Neural cell (in vitro differentiated cells): Measurements from ENCODE around the gene VAV2. TPM values are rescaled to one million over a fixed set of nuclear protein-coding genes. Genes with fewer than 3 reads are reported as not detected.

Experiments
- H2AFZ ChIP-seq: fragments of 200-600, 300-800 bp; sonication (generic), shearing (Covaris generic); 2 replicates; pipeline ENCODE4 v1.6.0; 2014; ENCODE audit warnings: low read depth, mild to moderate bottlenecking, antibody characterized with exemption, low read length, moderate library complexity
- H3F3A ChIP-seq: fragments of 200-600 bp; shearing (Covaris generic); 2 replicates; pipeline ENCODE4 v1.6.1; 2016; ENCODE audit warnings: mild to moderate bottlenecking, moderate library complexity, mixed read lengths, antibody characterized with exemption, low read length; ENCODE audit not compliant: insufficient read depth, poor library complexity, severe bottlenecking
- H3K27ac ChIP-seq: fragments of 200-600, 300-800 bp; sonication (generic), shearing (Covaris generic); 2 replicates; pipeline ENCODE4 v1.5.1; 2014; ENCODE audit warnings: mild to moderate bottlenecking, low read length, moderate library complexity
- H3K27me3 ChIP-seq: fragments of 300-800, 200-600 bp; sonication (generic), shearing (Covaris generic); 2 replicates; pipeline ENCODE4 v1.6.0; 2014; ENCODE audit warnings: mild to moderate bottlenecking, low read depth, low read length, moderate library complexity; ENCODE audit not compliant: insufficient read depth
- H3K36me3 ChIP-seq: fragments of 300-800, 200-600 bp; sonication (generic), shearing (Covaris generic); 2 replicates; pipeline ENCODE4 v1.5.1; 2014; ENCODE audit warnings: mild to moderate bottlenecking, antibody characterized with exemption, low read length, moderate library complexity; ENCODE audit not compliant: insufficient read depth
- H3K4me2 ChIP-seq: fragments of 300-800, 200-600 bp; sonication (generic), shearing (Covaris generic); 2 replicates; pipeline ENCODE4 v1.6.0; 2014; ENCODE audit warnings: mild to moderate bottlenecking, low read length
- H3K4me3 ChIP-seq: fragments of 300-800, 200-600 bp; sonication (generic), shearing (Covaris generic); 2 replicates; pipeline ENCODE4 v1.5.1; 2014; ENCODE audit warnings: mild to moderate bottlenecking, low read length, moderate library complexity
- H3K79me2 ChIP-seq: fragments of 200-600 bp; shearing (Covaris generic); replicated peaks from 2 replicates; pipeline ENCODE4 v1.6.0; 2014; ENCODE audit warnings: mild to moderate bottlenecking, low read length, moderate library complexity; ENCODE audit not compliant: insufficient read depth
- H3K9ac ChIP-seq: fragments of 300-800, 200-600 bp; sonication (generic), shearing (Covaris generic); 2 replicates; pipeline ENCODE4 v1.6.1; 2016; ENCODE audit warnings: mild to moderate bottlenecking, low read length, mixed read lengths
- H3K9me2 ChIP-seq: fragments of 200-600 bp; shearing (Covaris generic); 2 replicates; pipeline ENCODE4 v1.6.1; 2016; ENCODE audit warnings: mild to moderate bottlenecking, low read length, mixed read lengths; ENCODE audit not compliant: insufficient read depth
- H3K9me3 ChIP-seq: fragments of 200-600, 300-800 bp; sonication (generic), shearing (Covaris generic); 2 replicates; pipeline ENCODE4 v1.6.1; 2016; ENCODE audit warnings: mild to moderate bottlenecking, mixed run types, low read length, moderate library complexity, mixed read lengths
- H4K20me1 ChIP-seq: fragments of 200-600 bp; shearing (Covaris generic); 2 replicates; pipeline ENCODE4 v1.6.1; 2016; ENCODE audit warnings: mild to moderate bottlenecking, mixed run types; ENCODE audit not compliant: insufficient read depth
- CTCF ChIP-seq: fragments of 450-650 bp; IDR thresholded peaks from 2 replicates; pipeline ENCODE4 v1.5.1; 2014; ENCODE audit warnings: antibody characterized with exemption, mild to moderate bottlenecking, moderate library complexity; ENCODE audit not compliant: poor library complexity, severe bottlenecking
- EP300 ChIP-seq: fragments of 450-650 bp; conservative IDR thresholded peaks from 2 replicates; pipeline ENCODE4 v1.6.1; 2014; ENCODE audit warnings: antibody characterized with exemption, mild to moderate bottlenecking, moderate library complexity; ENCODE audit not compliant: poor library complexity, severe bottlenecking
- EZH2 ChIP-seq: fragments of 200-600, 300-800 bp; shearing (Covaris generic), sonication (generic); IDR thresholded peaks from 2 replicates; pipeline ENCODE4 v1.6.1; 2014; ENCODE audit warnings: antibody characterized with exemption, low read length, borderline replicate concordance, mild to moderate bottlenecking; ENCODE audit not compliant: insufficient read depth, poor library complexity, severe bottlenecking
- MXI1 ChIP-seq: fragments of 450-650 bp; conservative IDR thresholded peaks from 2 replicates; pipeline ENCODE4 v1.6.1; 2014; ENCODE audit warnings: antibody characterized with exemption, mild to moderate bottlenecking; ENCODE audit not compliant: poor library complexity, severe bottlenecking
- POLR2AphosphoS5 ChIP-seq: IDR thresholded peaks from 2 replicates; pipeline ENCODE4 v1.6.1; 2012
- RAD21 ChIP-seq: fragments of 450-650 bp; conservative IDR thresholded peaks from 2 replicates; pipeline ENCODE4 v1.6.1; 2014; ENCODE audit warnings: antibody characterized with exemption, mild to moderate bottlenecking, moderate library complexity
- REST ChIP-seq: IDR thresholded peaks from 2 replicates; pipeline ENCODE4 v1.6.1; 2012; ENCODE audit warnings: borderline replicate concordance
- SMC3 ChIP-seq: fragments of 450-650 bp; conservative IDR thresholded peaks from 2 replicates; pipeline ENCODE4 v1.6.1; 2014; ENCODE audit warnings: antibody characterized with exemption, mild to moderate bottlenecking, moderate library complexity; ENCODE audit not compliant: poor library complexity
- TAF1 ChIP-seq: IDR thresholded peaks from 2 replicates; pipeline ENCODE4 v1.6.1; 2012; ENCODE audit warnings: low read depth
- polyA plus RNA-seq: library from polyadenylated mRNA; depleted of rRNA; stranded (reverse); fragments of >200 nt; gene quantifications from 2 replicates; pipeline ENCODE4 v1.2.3, GENCODE V29; 2014

The VAV2 gene
- polyA plus RNA-seq, 1 donor from 2014 or later = 35.2 TPM

GRCh38 chr9:133939845-133940244 lies 52.3 kb downstream of the VAV2 start:
- no peaks in the 10 kb centered on the region for H3K79me2 ChIP-seq
- no peak overlapping the region for H2AFZ ChIP-seq
- H3K9me3 ChIP-seq = no peaks in the 10 kb centered on the region
- no peak overlapping the region for H3K4me2 ChIP-seq
- H3K27ac ChIP-seq = no peak overlapping the region
- H3K27me3 ChIP-seq = no peaks in the 10 kb centered on the region
- no peaks in the 10 kb centered on the region for H3F3A ChIP-seq
- no peak overlapping the region for H3K4me3 ChIP-seq
- H3K9ac ChIP-seq = no peak overlapping the region
- H4K20me1 ChIP-seq = no peaks in the 10 kb centered on the region
- TF ChIP-seq CTCF (no peak), MXI1 (no peak), REST (no peak), TAF1 (no peak), POLR2AphosphoS5 (no peak)
- H3K36me3 ChIP-seq = no peaks in the 10 kb centered on the region
- H3K9me2 ChIP-seq = no peaks in the 10 kb centered on the region

DNA sequence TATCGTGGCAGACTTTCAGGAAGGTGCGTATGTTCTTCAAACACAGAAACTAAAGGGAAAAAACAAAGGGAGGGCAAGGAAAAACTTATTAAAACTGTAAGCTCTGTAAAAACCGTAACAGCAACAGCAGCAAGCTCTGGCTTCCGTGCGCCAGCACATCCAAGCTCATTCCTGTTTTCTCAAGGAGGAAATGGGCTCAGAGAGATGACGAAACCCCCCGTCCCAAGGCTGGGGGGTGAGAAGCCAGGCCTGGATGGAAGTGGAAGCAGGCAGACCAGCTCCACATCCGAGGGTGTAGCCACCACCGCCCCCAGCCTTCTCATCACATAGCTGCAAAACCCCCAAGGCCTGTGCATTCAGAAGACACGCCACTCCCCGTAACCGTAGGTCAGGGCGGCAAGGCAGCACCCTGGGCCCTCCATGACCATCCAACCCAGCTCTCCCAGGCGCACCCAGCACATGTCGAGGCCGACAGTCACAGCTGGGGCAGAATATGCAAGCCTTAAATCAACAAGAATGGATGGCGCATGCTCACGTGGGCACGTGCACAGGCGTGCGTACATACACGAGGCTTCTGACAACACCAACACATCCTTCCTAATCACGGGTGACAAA lies 52.8 kb downstream of the VAV2 start:
- Histone ChIP-seq H3K79me2 (no peaks in the 10 kb centered on the region), H2AFZ (no peak overlapping the region), H3K9ac (no peak overlapping the region), H4K20me1 (no peaks in the 10 kb centered on the region), H3K9me2 (no peaks in the 10 kb centered on the region), H3K36me3 (no peaks in the 10 kb centered on the region), H3K4me3 (no peak overlapping the region), H3K4me2 (no peak overlapping the region), H3K9me3 (no peaks in the 10 kb centered on the region), H3F3A (no peaks in the 10 kb centered on the region), H3K27me3 (no peaks in the 10 kb centered on the region), H3K27ac (no peak overlapping the region)
- TF ChIP-seq EP300 (no peak), RAD21 (no peak), MXI1 (no peak), CTCF (no peak), EZH2 (no peak), POLR2AphosphoS5 (no peak), REST (no peak), SMC3 (no peak)
